Activated naive CD8-positive, alpha-beta T cell treated with anti-CD3 and anti-CD28 coated beads for 36 hours (primary cell): Measurements from ENCODE around the gene KIAA0753. TPM values are rescaled to one million over a fixed set of nuclear protein-coding genes. Genes with fewer than 3 reads are reported as not detected.
"Not testable (repeated sequence)": the region's sequence is repeated elsewhere in the genome, so short reads cannot be mapped to it uniquely, and the experiment has no call there.

Experiments used
- DNase-seq: peaks from one replicate; pipeline ENCODE4 v3.0.0; 2021
- H3K27ac Mint-ChIP-seq: one replicate; pipeline ENCODE4 v1.8.0; 2022; ENCODE audit warnings: mild to moderate bottlenecking, moderate library complexity, mixed read lengths
- H3K27me3 Mint-ChIP-seq: one replicate; pipeline ENCODE4 v1.8.0; 2022; ENCODE audit warnings: mild to moderate bottlenecking, mixed read lengths
- H3K36me3 Mint-ChIP-seq: one replicate; pipeline ENCODE4 v1.8.0; 2021; ENCODE audit warnings: mild to moderate bottlenecking, mixed read lengths
- H3K4me1 Mint-ChIP-seq: one replicate; pipeline ENCODE4 v1.8.0; 2021; ENCODE audit warnings: mixed read lengths
- H3K4me3 Mint-ChIP-seq: one replicate; pipeline ENCODE4 v1.8.0; 2022; ENCODE audit warnings: mild to moderate bottlenecking, moderate library complexity, mixed read lengths
- H3K9me3 Mint-ChIP-seq: one replicate; pipeline ENCODE4 v1.8.0; 2022; ENCODE audit warnings: mixed read lengths
- total RNA-seq, 2 experiments: library from RNA; stranded (reverse); gene quantifications; one replicate each; pipeline ENCODE4 v1.2.3, GENCODE V29; 2021

KIAA0753 gene
- total RNA-seq, 2 experiments from 2014 or later, result 14.8 to 15.8 TPM

GRCh38 chr17:6658411-6658810 is 17.9 kb upstream of the KIAA0753 start:
- Mint-ChIP-seq H3K4me1 (peaks cover 38% of the 10 kb centered on the region), H3K36me3 (peaks cover 11% of the 10 kb centered on the region)
- not testable (repeated sequence) for DNase-seq, H3K9me3 Mint-ChIP-seq, H3K27ac Mint-ChIP-seq, H3K4me3 Mint-ChIP-seq, H3K27me3 Mint-ChIP-seq

DNA sequence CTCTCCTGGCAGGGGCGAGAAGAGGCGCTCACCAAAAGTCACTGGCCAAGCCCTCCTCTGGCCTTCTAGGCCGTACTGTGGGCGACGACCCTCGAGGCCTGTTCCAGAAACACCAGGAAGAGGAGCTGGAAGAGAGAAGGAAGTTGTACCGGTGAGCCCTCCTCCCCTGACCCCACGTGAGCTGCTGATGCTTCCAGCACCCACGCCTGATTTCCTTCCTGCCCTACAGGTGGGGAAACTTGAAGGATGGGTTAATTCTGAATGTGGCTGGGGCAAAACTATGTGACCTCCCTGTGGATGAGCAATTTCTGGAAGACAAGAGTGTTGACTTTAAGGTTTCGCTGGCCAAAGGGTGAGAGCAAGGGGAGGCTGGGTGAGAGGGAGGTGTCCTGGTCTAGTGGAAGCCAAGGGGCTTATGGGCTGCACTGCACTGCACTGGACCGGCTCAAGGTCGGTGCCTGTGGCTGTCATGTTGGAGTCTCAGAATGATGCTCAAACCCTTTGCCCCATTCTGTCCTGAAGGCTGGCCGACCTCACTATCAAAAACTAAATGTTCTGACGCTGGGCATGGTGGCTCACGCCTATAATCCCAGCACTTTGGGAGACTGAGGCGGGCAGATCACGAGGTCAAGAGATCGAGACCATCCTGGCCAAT is 17.2 kb upstream of the KIAA0753 start:
- peaks cover 13% of the 10 kb centered on the region for H3K36me3 Mint-ChIP-seq
- peaks cover 45% of the 10 kb centered on the region for H3K4me1 Mint-ChIP-seq
- peak overlapping the region; percentile 76 for H3K27ac Mint-ChIP-seq
- H3K4me3 Mint-ChIP-seq, result peak overlapping the region; percentile 86
- no peak for DNase-seq
- peaks cover 8% of the 10 kb centered on the region for H3K27me3 Mint-ChIP-seq
- H3K9me3 Mint-ChIP-seq, result no peaks in the 10 kb centered on the region

GRCh38 chr17:6656797-6657632 is 16.5 kb upstream of the KIAA0753 start:
- Mint-ChIP-seq H3K4me3 (peak overlapping the region; percentile 86), H3K4me1 (peaks cover 50% of the 10 kb centered on the region), H3K27ac (peak overlapping the region; percentile 76), H3K36me3 (peaks cover 13% of the 10 kb centered on the region)
- DNase-seq, result peak; percentile 64
- H3K9me3 Mint-ChIP-seq, H3K27me3 Mint-ChIP-seq: not testable (repeated sequence)

GRCh38 chr17:6655732-6656361 is 15.3 kb upstream of the KIAA0753 start:
- H3K36me3 Mint-ChIP-seq, result peaks cover 13% of the 10 kb centered on the region
- peaks cover 43% of the 10 kb centered on the region for H3K4me1 Mint-ChIP-seq
- H3K4me3 Mint-ChIP-seq, result peak overlapping the region; percentile 78
- not testable (repeated sequence) for H3K27me3 Mint-ChIP-seq, H3K27ac Mint-ChIP-seq, DNase-seq, H3K9me3 Mint-ChIP-seq

- Mint-ChIP-seq H3K27ac (no peak overlapping the region), H3K27me3 (peaks cover 8% of the 10 kb centered on the region)
Measured at GRCh38 chr17:6654841-6655731, 14.6 kb upstream of the KIAA0753 start.

DNA sequence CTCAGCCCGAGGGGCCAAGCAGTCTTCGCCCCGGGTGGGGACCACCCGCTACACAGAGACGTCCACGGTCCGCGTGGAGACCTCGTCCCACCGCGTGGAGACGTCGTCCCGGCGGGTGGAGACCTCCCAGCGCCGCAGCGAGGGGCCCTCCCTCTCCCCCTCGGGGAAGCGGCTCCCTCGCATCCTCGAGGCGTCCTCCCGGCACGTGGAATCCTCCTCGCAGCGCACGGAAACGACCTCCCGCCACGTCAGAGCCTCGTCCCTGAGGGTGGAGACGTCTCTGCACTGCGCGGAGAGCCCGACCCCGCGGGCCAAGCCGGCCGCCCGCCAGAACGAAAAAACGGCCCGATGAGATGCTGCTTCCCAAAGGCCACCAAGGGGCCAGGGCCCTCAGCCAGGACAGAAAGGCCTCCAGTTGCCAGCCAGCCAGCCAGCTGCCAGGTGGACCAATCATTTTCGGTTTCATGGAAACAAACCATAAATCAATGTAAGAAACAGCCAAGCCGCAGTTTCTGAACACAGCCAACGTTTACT is 11.5 kb upstream of the KIAA0753 start:
- no peak overlapping the region for H3K27ac Mint-ChIP-seq
- DNase-seq, result peak; percentile 40
- peak overlapping the region; percentile 96 for H3K4me3 Mint-ChIP-seq
- H3K9me3 Mint-ChIP-seq, result no peaks in the 10 kb centered on the region
- peaks cover 8% of the 10 kb centered on the region for H3K27me3 Mint-ChIP-seq
- peaks cover 49% of the 10 kb centered on the region for H3K4me1 Mint-ChIP-seq
- peaks cover 15% of the 10 kb centered on the region for H3K36me3 Mint-ChIP-seq

More at GRCh38 chr17:6654841-6655731, 14.6 kb upstream of the KIAA0753 start:
- peak overlapping the region; percentile 78 for H3K4me3 Mint-ChIP-seq
- H3K4me1 Mint-ChIP-seq, result peaks cover 37% of the 10 kb centered on the region
- no peaks in the 10 kb centered on the region for H3K9me3 Mint-ChIP-seq
- DNase-seq, result no peak
- H3K36me3 Mint-ChIP-seq, result peaks cover 15% of the 10 kb centered on the region

- Mint-ChIP-seq H3K36me3 (peaks cover 16% of the 10 kb centered on the region), H3K9me3 (no peaks in the 10 kb centered on the region), H3K4me3 (peak within 1 kb of the TSS; percentile 96), H3K27ac (peak within 1 kb of the TSS; percentile 98), H3K4me1 (peaks cover 54% of the 10 kb centered on the region), H3K27me3 (peaks cover 8% of the 10 kb centered on the region)
- peak; percentile 95 for DNase-seq
Measured at GRCh38 chr17:6651354-6651918, 10.9 kb upstream of the KIAA0753 start, which contains the start of the genes C17orf100 and MED31. Gene C17orf100, plus strand, starts transcription at chr17:6651762. Its CDS starts 152 bp downstream, at chr17:6651914. Gene MED31, minus strand, starts transcription at chr17:6651605. Its CDS starts 77 bp downstream, at chr17:6651528.

DNA sequence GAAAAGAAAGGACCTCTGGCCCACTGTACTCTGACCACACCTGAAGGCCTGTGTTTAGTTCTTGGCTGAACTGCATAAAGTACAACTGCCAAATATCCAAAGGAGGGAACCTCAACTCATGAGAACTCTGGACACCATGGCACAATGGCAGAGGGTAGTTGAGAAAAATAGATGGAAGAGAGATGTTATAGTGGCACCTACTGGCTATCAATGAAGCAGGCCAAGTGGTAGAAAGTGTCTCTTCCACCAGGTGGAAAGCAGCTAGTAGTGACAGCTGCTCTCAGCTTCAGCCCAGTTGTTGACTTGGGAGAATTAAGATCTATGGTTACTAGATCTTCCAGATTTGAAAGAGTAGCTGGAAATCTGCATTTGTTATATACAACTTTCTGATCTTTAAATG is 7.7 kb upstream of the KIAA0753 start:
- peak overlapping the region; percentile 39 for H3K27ac Mint-ChIP-seq
- no peak for DNase-seq
- H3K4me3 Mint-ChIP-seq, result no peak overlapping the region
- H3K4me1 Mint-ChIP-seq, result peaks cover 62% of the 10 kb centered on the region
- H3K36me3 Mint-ChIP-seq, result peaks cover 33% of the 10 kb centered on the region
- no peaks in the 10 kb centered on the region for H3K27me3 Mint-ChIP-seq
- H3K9me3 Mint-ChIP-seq, result no peaks in the 10 kb centered on the region

DNA sequence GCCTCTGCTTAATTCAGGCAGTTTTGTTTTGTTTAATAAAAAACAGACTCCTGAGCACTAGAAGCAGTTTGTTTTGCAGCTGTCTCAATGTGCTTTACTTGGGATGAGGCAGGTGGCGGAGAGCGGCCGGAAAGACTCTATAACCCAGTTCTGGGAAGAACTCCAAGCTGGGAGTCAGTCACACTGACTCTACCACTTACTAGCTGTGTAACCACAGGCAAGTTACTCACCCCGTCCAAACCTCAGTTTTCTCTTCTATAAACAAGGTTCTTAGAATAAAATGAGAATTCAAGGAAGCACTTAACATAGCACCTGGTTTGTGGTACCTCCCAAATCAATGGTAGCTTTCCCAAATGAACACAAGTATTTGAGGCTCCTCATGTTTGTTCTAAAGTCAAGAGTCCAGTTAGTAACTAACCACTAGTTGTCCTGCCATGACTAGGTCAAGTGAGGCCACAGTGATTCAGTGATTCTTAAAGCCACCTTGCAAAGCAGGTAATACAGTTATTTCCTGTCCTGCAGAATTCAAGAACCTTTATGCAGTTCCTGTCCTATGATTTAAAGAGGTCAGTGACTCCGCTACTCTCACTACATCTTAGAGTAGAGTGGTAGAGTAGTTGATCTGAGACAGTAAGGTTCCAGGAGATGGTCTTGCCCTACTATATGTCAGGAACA is 3.1 kb upstream of the KIAA0753 start:
- no peak overlapping the region for H3K4me3 Mint-ChIP-seq
- H3K36me3 Mint-ChIP-seq, result peaks cover 44% of the 10 kb centered on the region
- H3K27ac Mint-ChIP-seq, result peak overlapping the region; percentile 38
- no peak for DNase-seq
- H3K4me1 Mint-ChIP-seq, result peaks cover 63% of the 10 kb centered on the region
- no peaks in the 10 kb centered on the region for H3K9me3 Mint-ChIP-seq
- H3K27me3 Mint-ChIP-seq, result no peaks in the 10 kb centered on the region

DNA sequence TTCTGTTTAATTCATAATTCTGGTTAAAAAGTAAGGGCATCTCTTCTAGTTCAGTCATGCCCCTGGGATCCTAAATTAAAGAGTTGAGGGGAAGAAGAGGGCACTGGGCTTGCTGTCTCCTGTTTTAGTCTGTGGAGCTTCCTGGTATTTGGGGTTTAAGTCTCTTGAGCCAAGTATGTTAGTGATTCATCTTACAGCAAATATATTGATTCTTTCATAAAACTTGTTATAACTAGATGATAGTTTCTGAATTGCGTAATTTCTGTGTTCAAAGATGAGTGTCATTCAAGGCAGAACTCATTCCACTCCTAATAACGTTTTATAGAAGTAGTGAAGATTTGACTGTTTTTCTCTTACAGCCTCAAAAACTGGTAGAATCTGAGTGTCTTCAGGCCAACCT is 2.1 kb upstream of the KIAA0753 start:
- Mint-ChIP-seq H3K4me3 (peak overlapping the region; percentile 95), H3K36me3 (peaks cover 44% of the 10 kb centered on the region), H3K4me1 (peaks cover 60% of the 10 kb centered on the region), H3K9me3 (no peaks in the 10 kb centered on the region), H3K27ac (peak overlapping the region; percentile 64), H3K27me3 (no peaks in the 10 kb centered on the region)
- DNase-seq, result no peak

- DNase-seq, result no peak
- H3K27me3 Mint-ChIP-seq, result no peaks in the 10 kb centered on the region
- H3K36me3 Mint-ChIP-seq, result peaks cover 42% of the 10 kb centered on the region
- no peaks in the 10 kb centered on the region for H3K9me3 Mint-ChIP-seq
- H3K27ac Mint-ChIP-seq, result peak overlapping the region; percentile 99
- peaks cover 54% of the 10 kb centered on the region for H3K4me1 Mint-ChIP-seq
- peak overlapping the region; percentile 95 for H3K4me3 Mint-ChIP-seq
Measured at GRCh38 chr17:6641247-6641863, 844 bp upstream of the KIAA0753 start.

GRCh38 chr17:6639586-6640535 is 650 bp downstream of the KIAA0753 start:
- peaks cover 32% of the 10 kb centered on the region for H3K36me3 Mint-ChIP-seq
- DNase-seq, result peak; percentile 38
- no peaks in the 10 kb centered on the region for H3K27me3 Mint-ChIP-seq
- H3K4me3 Mint-ChIP-seq, result peak overlapping the region; percentile 95
- no peaks in the 10 kb centered on the region for H3K9me3 Mint-ChIP-seq
- peak overlapping the region; percentile 99 for H3K27ac Mint-ChIP-seq
- H3K4me1 Mint-ChIP-seq, result peaks cover 45% of the 10 kb centered on the region
